Activated naive CD4-positive, alpha-beta T cell treated with anti-CD3 and anti-CD28 coated beads, Interleukin-2, amount 50 U/mL, for 24 hours (primary cell): ENCODE measurements around the gene ZNF750.

Experiments
- H3K27ac Mint-ChIP-seq: one replicate; pipeline ENCODE4 v1.8.0; 2021; ENCODE audit warnings: mild to moderate bottlenecking, mixed read lengths
- H3K27me3 Mint-ChIP-seq: one replicate; pipeline ENCODE4 v1.8.0; 2021; ENCODE audit warnings: mixed read lengths
- H3K36me3 Mint-ChIP-seq: one replicate; pipeline ENCODE4 v1.8.0; 2021; ENCODE audit warnings: mixed read lengths
- H3K4me1 Mint-ChIP-seq: one replicate; pipeline ENCODE4 v1.8.0; 2021; ENCODE audit warnings: mixed read lengths
- H3K4me3 Mint-ChIP-seq: one replicate; pipeline ENCODE4 v1.8.0; 2021; ENCODE audit warnings: mild to moderate bottlenecking, mixed read lengths
- H3K9me3 Mint-ChIP-seq: one replicate; pipeline ENCODE4 v1.8.0; 2021; ENCODE audit warnings: mixed read lengths

ZNF750 gene

DNA sequence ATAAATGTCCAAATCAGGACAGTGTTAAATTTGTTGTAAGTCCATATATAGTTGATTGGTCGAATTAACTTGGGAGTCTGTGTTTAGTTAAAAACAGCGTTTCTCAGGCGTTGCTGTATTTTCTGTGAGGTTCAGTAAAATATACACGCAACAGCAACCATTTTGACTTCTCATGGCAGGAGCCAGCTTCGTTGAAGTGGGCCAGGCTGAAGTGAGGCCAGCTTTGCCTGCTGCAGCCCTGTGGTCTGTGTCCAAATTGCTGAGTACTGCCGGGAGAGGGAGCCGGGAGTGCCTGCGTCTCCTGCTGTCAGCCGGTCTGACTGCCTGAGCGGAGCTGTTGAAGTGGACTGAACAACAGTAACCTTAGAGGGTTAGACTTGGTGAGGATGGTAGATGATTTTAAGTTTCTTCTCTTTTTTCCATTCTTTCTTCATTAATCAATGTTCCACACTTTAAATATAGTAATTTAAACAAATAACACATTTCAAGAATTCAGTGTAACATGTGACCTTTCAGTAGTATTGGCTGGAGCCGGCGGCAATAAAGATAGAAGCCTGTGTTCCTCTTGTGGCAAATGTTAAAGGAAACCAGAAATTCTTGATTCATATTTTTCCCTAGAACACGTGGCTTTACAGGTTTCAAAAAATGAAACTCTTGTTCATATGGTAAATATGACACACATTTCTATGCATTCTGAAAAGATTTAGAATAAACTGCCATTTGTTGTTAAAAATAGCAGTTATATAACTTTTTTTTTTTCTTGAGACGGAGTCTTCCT lies 37.0 kb upstream of the ZNF750 start:
- Mint-ChIP-seq H3K27ac (no peak overlapping the region), H3K36me3 (peaks cover 2% of the 10 kb centered on the region), H3K4me1 (peaks cover 41% of the 10 kb centered on the region), H3K9me3 (no peaks in the 10 kb centered on the region), H3K27me3 (no peaks in the 10 kb centered on the region), H3K4me3 (no peak overlapping the region)

DNA sequence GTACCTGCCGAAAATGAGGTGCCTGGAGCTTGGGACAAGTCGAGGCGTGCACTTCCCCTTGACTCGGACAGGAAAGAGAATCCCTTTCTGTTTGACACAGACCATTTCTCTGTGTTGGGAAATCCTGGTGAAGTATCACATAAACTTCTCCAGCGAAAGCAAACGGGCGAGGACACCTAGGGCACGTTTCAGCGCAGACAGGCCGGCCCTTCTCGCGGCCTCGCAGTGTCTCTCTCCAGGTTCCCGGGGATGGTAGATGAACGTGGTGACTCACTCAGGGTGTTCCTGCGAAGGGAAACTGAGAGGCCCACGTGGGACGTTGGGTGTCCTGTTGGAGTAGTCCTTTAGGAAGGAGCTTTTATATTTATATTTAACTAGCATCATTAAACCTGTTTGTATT lies 36.3 kb upstream of the ZNF750 start:
- peaks cover 2% of the 10 kb centered on the region for H3K36me3 Mint-ChIP-seq
- H3K4me1 Mint-ChIP-seq: peaks cover 37% of the 10 kb centered on the region
- H3K27me3 Mint-ChIP-seq: no peaks in the 10 kb centered on the region
- no peaks in the 10 kb centered on the region for H3K9me3 Mint-ChIP-seq
- H3K27ac Mint-ChIP-seq: no peak overlapping the region
- no peak overlapping the region for H3K4me3 Mint-ChIP-seq

DNA sequence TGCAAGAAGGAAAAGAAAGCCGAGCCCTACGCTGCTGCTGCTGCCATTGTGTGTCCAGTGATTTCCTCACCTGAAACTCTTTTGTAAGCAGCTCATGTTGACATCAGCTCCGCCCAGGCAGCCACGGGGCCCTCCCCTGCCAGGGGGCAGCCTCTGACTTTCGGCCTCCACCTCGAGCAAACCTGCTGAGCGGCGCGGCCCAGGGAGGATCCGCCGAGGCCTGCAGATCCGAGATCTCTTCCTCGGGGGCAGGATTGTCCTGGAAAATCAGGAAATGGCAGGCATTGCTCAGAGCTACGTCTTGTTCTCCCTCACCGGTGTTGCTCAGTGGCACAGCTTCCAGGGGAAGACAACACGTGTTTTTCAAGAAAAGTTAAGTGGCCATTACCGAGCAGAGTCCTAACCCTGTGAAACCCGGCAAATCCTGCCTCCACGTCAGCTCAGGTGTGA lies 35.6 kb upstream of the ZNF750 start:
- Mint-ChIP-seq H3K27ac (no peak overlapping the region), H3K27me3 (no peaks in the 10 kb centered on the region), H3K4me3 (no peak overlapping the region), H3K9me3 (no peaks in the 10 kb centered on the region), H3K4me1 (peaks cover 35% of the 10 kb centered on the region), H3K36me3 (peaks cover 3% of the 10 kb centered on the region)

DNA sequence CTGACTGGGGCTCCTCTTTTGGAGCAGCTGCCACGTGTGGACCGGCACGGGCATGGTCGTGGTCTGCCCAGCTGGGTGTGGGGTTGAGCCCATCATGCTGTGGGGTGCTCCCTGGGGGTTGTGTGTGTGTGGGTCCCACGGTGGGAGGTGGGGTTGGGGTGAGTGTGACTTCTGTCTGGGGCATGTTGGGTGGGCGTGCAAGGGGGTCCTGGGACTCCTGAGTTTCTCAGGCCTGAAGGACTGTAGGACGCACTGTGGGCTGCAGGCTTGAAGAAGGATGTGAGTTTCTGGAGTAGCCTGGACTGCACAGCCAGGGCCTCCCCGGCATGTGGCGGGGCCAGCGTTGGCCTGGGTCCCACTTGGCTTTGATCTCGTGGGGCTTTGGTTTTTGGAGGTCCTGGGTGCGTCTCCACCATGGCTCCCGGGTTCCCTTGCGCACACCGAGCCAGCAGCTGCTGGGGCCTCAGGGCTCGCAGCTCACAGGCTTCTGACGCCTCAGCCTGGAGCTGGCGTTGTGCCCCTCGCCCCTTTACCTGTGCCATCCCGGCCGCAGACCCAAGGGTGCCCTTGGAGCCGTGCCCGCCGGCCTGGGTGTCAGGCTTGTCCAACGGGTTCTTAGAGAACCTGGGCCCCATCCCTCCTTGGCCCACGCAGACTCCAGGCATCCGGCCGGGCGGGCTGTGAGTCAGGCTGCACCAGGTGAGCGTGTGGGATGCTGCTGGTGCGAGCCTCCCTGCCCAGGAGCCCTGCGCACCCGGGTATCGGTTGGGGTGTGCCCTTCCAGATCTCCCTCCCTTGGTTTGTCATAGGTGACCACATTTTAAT lies 34.4 kb upstream of the ZNF750 start:
- Mint-ChIP-seq H3K4me3 (no peak overlapping the region), H3K27me3 (no peaks in the 10 kb centered on the region), H3K9me3 (no peaks in the 10 kb centered on the region), H3K4me1 (peaks cover 23% of the 10 kb centered on the region), H3K36me3 (peaks cover 3% of the 10 kb centered on the region), H3K27ac (no peak overlapping the region)

DNA sequence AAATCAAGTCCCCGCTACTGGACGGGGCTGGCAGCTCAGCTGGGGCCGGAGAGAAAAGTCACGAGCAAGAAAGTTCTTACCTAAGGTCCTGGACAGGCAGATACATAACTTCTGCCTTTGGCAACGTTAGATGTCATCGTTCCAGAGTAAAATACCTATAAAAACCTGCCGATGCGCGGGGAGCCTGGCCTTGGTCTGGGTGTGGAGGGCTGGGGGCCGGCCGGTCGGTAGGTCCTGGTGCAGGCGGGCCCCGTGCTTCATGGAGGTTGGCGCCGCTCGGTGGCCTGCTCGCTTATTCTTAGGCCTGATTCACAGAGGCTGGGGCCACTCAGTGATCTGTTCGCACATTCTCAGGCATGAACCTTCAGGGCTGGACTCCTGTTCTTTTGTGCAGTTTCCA lies 33.7 kb upstream of the ZNF750 start:
- peaks cover 18% of the 10 kb centered on the region for H3K4me1 Mint-ChIP-seq

DNA sequence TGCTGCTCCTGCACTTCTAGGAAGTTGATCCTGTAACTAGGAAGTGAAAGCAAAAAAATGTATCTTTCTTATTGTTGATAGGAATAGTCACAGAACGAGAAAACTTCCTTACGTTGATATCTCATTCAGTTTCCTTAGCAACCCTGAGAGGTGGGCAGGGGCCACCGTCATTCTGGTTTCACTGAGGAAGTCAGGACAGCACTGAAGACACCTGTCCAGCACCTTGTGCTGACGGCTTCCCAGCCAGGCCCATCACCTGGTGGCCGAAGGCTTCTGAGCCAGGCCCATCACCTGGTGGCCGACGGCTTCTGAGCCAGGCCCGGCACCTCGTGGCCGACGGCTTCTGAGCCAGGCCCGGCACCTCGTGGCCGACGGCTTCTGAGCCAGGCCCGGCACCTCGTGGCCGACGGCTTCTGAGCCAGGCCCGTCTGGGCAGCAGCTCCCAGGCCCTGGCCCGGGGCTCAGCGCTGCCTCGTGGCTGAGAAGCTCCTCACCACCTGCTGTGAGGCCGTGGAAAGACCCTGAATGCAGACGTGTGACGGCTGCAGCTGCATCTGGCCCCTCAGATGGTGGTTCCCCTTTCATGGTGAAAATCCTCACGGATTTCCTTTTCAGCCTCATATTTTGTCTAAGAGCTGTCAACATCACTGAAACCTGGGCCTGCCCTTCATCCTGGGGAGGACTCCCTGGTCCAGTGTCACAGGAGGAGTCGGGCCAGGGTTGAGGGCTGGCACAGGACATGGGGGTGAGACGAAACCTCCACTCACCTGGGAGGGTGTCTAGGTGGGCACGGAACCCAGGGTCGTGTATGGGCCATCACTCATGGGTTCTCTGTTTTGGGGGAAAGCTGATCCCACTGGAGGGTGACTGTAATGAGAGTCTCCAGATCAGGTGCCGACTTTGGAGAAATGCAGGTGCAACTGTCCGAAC lies 33.0 kb upstream of the ZNF750 start:
- H3K27ac Mint-ChIP-seq: no peak overlapping the region
- H3K4me1 Mint-ChIP-seq: peaks cover 14% of the 10 kb centered on the region
- H3K4me3 Mint-ChIP-seq: no peak overlapping the region
- peaks cover 5% of the 10 kb centered on the region for H3K36me3 Mint-ChIP-seq
- H3K27me3 Mint-ChIP-seq: no peaks in the 10 kb centered on the region
- no peaks in the 10 kb centered on the region for H3K9me3 Mint-ChIP-seq

More for the DNA sequence above, 33.7 kb upstream of the ZNF750 start:
- H3K27me3 Mint-ChIP-seq: no peaks in the 10 kb centered on the region
- H3K36me3 Mint-ChIP-seq: peaks cover 5% of the 10 kb centered on the region
- no peak overlapping the region for H3K4me3 Mint-ChIP-seq
- H3K27ac Mint-ChIP-seq: no peak overlapping the region
- H3K9me3 Mint-ChIP-seq: no peaks in the 10 kb centered on the region

DNA sequence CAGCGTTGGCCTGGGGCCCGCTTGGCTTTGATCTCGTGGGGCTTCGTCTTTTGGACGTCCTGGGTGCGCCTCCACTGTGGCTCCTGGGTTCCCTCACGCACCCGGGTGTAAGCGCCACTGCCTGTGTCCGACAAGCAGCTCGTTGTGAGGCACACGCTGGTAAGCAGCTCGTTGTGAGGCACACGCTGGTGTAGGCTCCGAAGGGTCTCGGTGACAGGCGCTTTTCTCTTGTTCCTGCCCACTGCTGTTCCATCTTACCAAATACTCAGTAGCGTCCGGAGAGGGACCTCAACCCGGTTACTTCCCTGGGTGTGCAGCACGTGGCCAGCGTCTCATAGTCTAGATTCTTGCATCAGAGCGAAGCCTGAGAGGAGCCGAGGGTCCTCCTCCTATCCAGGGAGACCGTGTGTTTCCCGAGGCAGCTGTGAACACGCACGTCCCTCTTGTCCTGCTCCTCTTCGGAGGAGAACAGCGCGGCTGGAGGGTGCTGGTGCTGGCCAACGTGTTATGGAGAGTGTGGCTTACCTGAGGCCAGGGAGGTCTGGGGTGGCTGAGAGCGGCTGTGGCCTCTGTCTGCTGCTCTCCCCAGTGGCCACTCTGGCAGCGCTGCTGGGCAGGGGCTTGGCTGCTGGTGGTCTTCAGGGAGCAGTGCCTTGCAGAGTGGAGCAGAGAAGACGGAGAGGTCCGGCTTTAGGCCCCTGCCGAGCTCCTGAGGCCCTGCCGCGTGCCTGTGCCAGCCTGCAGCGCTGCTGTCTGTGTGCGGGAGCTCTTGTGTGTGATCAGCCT lies 32.1 kb upstream of the ZNF750 start:
- no peaks in the 10 kb centered on the region for H3K27me3 Mint-ChIP-seq
- H3K4me1 Mint-ChIP-seq: peaks cover 8% of the 10 kb centered on the region
- H3K36me3 Mint-ChIP-seq: peaks cover 5% of the 10 kb centered on the region
- H3K27ac Mint-ChIP-seq: no peak overlapping the region
- H3K9me3 Mint-ChIP-seq: no peaks in the 10 kb centered on the region
- no peak overlapping the region for H3K4me3 Mint-ChIP-seq

DNA sequence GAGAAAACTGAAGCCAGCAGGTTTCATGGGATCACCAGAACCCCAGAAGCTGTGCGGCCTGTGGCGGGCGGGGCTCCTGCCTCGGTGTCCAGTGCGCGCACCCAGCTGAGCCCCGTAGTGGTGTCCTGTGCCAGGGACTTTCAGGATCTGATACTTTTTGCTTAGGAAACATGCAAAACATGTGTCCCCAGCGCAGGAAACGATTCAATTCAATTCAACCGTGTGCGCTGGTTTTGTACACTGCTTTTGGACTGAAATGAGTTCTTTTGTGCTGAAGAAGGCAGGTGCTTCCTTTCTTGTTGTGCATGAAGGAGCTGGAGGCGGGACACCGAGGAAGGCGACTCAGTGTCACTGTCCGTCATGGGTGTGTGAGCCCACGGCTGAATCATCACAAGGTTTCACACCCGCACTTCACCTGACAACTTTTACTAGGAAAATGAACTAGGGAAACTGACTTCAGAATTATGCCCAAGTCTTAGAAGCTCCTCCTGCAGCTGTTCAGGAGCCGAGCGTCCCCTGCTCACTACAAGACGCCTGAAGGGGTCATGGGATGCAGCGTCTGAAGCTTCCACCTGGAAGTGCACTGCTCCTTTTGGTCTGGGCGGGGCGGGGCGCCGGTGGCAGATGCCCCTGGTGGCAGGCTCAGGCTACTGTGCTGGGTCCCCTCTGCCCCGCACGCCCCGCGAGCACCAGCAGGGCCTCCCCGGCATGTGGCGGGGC lies 31.4 kb upstream of the ZNF750 start:
- Mint-ChIP-seq H3K27ac (no peak overlapping the region), H3K4me3 (no peak overlapping the region), H3K27me3 (no peaks in the 10 kb centered on the region), H3K9me3 (no peaks in the 10 kb centered on the region), H3K36me3 (peaks cover 5% of the 10 kb centered on the region), H3K4me1 (peaks cover 6% of the 10 kb centered on the region)

DNA sequence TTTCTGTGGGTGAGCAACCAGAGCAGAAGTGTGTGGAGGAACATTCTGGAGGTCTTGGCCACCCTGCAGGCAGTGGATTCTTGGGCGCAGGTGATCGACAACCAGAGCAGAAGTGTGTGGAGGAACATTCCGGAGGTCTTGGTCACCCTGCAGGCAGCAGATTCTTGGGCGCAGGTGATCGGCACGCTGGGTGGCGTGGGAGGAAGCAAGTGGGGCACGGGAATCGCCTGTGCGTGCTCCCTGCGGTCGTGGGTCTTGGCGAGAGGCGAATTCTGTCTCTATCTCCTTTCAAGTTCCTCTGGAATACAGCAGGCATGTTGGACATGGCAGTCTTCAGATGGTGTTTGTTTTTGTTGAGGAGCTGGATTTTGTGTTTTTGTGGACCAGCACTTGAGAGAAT lies 30.7 kb upstream of the ZNF750 start:
- Mint-ChIP-seq H3K27ac (no peak overlapping the region), H3K9me3 (no peaks in the 10 kb centered on the region), H3K36me3 (peaks cover 5% of the 10 kb centered on the region), H3K27me3 (no peaks in the 10 kb centered on the region), H3K4me3 (no peak overlapping the region), H3K4me1 (peaks cover 12% of the 10 kb centered on the region)

DNA sequence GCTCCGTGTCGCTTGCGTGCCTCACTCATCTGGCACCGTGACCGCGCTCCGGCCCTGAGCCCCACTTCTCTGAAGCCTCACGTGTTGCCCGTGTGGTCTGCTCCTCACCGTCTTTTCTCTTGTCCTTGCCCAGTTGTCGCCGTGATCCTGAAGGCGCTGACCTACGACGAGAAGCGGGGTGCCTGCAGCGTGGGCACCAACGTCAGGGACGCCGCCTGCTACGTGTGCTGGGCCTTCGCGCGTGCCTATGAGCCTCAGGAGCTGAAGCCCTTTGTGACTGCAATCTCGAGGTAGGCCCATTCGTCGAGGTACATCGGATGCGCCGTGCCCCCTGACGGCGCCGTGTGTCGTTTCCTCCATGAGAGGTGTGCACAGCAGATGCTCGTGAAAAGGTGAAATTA lies 30.3 kb upstream of the ZNF750 start:
- H3K4me3 Mint-ChIP-seq: no peak overlapping the region
- H3K4me1 Mint-ChIP-seq: peaks cover 17% of the 10 kb centered on the region
- H3K36me3 Mint-ChIP-seq: peaks cover 5% of the 10 kb centered on the region
- H3K9me3 Mint-ChIP-seq: no peaks in the 10 kb centered on the region
- H3K27ac Mint-ChIP-seq: no peak overlapping the region
- H3K27me3 Mint-ChIP-seq: no peaks in the 10 kb centered on the region

DNA sequence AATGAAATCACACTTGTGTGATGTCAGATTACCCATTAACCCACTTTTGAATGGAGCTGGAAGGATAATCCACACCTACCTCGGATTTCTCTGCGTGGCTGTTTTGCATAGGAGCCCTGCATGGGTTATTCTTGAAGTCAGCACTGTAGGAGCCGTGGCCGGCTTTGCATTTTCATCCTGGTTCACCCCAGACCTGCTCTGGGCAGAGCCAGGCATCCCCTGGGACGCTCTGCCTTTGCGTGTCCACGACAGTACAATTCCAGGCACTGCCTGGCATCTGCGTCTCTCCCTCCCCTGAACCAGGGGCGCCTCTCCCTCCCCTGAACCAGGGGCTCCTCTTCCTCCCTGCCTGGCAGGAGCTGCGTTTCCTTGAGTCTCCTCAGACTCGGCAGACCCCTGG lies 29.7 kb upstream of the ZNF750 start:
- Mint-ChIP-seq H3K27ac (no peak overlapping the region), H3K27me3 (no peaks in the 10 kb centered on the region), H3K4me3 (no peak overlapping the region), H3K4me1 (peaks cover 21% of the 10 kb centered on the region), H3K9me3 (no peaks in the 10 kb centered on the region), H3K36me3 (peaks cover 5% of the 10 kb centered on the region)

DNA sequence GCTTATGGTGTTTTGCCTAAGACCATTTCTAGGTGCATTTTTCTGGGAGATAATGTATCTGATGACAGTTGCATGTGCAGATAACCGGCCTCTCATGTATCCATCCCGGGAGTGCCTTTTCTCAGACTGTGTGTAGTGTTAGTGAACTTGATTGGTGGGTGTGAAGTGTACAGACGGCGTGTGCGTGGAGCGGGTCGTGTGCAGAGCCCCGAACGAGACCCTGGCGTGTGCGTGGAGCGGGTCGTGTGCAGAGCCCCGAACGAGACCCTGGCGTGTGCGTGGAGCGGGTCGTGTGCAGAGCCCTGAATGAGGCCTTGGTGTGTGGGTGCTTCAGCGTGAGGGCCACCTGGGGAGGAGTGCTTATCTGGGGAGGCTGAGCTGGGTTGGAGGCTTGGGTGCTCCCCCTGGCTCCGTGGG lies 28.9 kb upstream of the ZNF750 start:
- H3K4me3 Mint-ChIP-seq: no peak overlapping the region
- no peak overlapping the region for H3K27ac Mint-ChIP-seq

DNA sequence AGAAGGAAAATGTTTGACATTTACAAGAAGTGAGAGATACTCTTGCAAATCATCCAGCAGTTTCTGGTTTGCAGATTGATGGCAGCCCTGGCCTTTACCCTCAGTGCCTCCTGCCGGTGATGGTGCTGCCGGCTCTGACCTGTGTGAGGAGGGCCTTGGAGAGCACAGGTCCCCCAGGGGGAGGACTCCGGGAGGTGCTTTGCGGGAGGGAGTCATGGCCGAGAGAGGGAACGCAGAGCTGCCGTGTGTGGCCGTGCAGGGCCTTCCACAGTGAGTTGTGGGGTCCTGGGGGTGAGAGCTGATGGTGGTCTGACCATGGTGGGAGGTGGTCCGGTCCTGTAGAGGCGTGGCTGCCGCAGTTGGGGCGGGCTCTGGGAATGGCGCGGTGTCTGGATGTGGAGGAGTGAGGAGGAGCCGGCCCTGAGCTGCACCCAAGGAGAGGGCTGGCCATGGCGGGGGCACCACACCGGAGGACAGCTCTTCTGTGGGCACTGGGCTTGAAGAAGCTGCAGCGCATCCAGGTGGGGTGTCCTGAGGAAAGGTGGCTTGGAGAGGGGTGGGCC lies 28.0 kb upstream of the ZNF750 start:
- Mint-ChIP-seq H3K36me3 (peaks cover 5% of the 10 kb centered on the region), H3K9me3 (no peaks in the 10 kb centered on the region), H3K27ac (no peak overlapping the region), H3K4me3 (no peak overlapping the region), H3K27me3 (no peaks in the 10 kb centered on the region), H3K4me1 (peaks cover 38% of the 10 kb centered on the region)

More for the DNA sequence above, 28.9 kb upstream of the ZNF750 start:
- Mint-ChIP-seq H3K36me3 (peaks cover 5% of the 10 kb centered on the region), H3K27me3 (no peaks in the 10 kb centered on the region), H3K4me1 (peaks cover 29% of the 10 kb centered on the region), H3K9me3 (no peaks in the 10 kb centered on the region)

DNA sequence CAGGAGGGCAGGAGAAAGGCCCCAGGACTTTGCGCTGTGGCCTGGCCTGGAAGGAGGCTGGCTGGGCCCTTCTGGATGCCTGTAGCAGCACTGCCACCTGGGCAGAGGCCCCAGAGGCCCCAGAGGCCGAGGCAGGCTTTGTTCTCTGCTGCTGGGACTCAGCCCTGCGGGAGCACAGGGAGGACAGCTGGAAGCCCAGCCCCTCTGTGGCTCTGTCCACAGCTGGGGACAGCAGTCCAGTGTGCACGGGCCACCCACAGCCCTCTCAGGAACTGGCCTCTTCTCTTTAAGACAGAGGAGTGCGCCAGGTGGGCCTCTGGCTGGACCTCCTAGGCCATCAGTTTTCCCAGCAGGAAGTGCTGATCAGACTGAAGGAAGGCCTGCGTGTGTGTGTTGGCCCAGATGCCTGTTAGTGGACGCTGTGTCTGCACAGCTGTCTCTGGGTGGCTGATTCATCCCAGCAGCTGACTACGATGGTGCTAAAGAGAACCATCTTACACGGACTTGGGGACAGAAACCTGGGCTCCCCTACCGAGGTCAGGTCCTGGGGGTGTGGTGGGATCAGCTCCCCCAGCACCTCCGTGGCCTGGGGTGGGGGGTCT lies 26.9 kb upstream of the ZNF750 start:
- Mint-ChIP-seq H3K36me3 (peaks cover 5% of the 10 kb centered on the region), H3K9me3 (no peaks in the 10 kb centered on the region), H3K4me1 (peaks cover 46% of the 10 kb centered on the region), H3K4me3 (no peak overlapping the region), H3K27me3 (no peaks in the 10 kb centered on the region), H3K27ac (no peak overlapping the region)
